Cardiac muscle cell (in vitro differentiated cells and primary cell): ENCODE measurements around the gene TMEM121B. TPM values are rescaled to one million over a fixed set of nuclear protein-coding genes. Genes with fewer than 3 reads are reported as not detected.

Experiments used
- DNase-seq, 2 donors: peaks; one replicate each; pipeline versions ENCODE4 v3.0.0 to v3.0.0-alpha.2; 2010 to 2017; ENCODE audit warnings: low read depth in 1 of 2, low spot score in 1 of 2
- H3K27ac ChIP-seq: fragments of 200-600 bp; sonication (generic); 2 replicates; pipeline ENCODE4 v1.5.1; 2016
- H3K27me3 ChIP-seq: fragments of 200-600 bp; sonication (generic); 2 replicates; pipeline ENCODE4 v1.6.0; 2016; ENCODE audit warnings: control low read depth
- H3K36me3 ChIP-seq: fragments of 200-600 bp; sonication (generic); 2 replicates; pipeline ENCODE4 v1.5.1; 2016; ENCODE audit warnings: control low read depth
- H3K4me1 ChIP-seq: fragments of 200-600 bp; sonication (generic); 2 replicates; pipeline ENCODE4 v1.8.1; 2017; ENCODE audit warnings: low read depth, mild to moderate bottlenecking, mixed run types
- H3K4me3 ChIP-seq: fragments of 200-600 bp; sonication (generic); 2 replicates; pipeline ENCODE4 v1.5.1; 2016; ENCODE audit warnings: mild to moderate bottlenecking
- H3K9me3 ChIP-seq: fragments of 200-600 bp; sonication (generic); 2 replicates; pipeline ENCODE4 v1.5.1; 2017; ENCODE audit warnings: low read depth, mild to moderate bottlenecking, control low read depth
- polyA plus RNA-seq: library from polyadenylated mRNA; unstranded; fragments of >200 nt; fragmentation: Nextera tagmentation; extraction: Ambion mirVana; gene quantifications from 2 replicates; pipeline ENCODE4 v1.2.1, GENCODE V29; 2016
- total RNA-seq: library from RNA; depleted of rRNA; stranded (reverse); fragments of >200 nt; gene quantifications from 2 replicates; pipeline ENCODE4 v1.2.3, GENCODE V29; 2016
- TF ChIP-seq, protein P1 (sequence below): IDR thresholded peaks from 2 replicates; pipeline ENCODE4 v1.5.1; 2012; ENCODE audit warnings: low read depth, mild to moderate bottlenecking, low read length

Gene TMEM121B
- total and polyA plus RNA-seq, 2 experiments from 2014 or later, result 4.5 to 10.2 TPM

GRCh38 chr22:17083811-17084441 lies 37.2 kb downstream of the TMEM121B start:
- DNase-seq, result no peak
- H3K4me1 ChIP-seq, result no peaks in the 10 kb centered on the region
- H3K27ac ChIP-seq, result no peak overlapping the region
- H3K9me3 ChIP-seq, result no peaks in the 10 kb centered on the region
- TF ChIP-seq, protein P1, sequence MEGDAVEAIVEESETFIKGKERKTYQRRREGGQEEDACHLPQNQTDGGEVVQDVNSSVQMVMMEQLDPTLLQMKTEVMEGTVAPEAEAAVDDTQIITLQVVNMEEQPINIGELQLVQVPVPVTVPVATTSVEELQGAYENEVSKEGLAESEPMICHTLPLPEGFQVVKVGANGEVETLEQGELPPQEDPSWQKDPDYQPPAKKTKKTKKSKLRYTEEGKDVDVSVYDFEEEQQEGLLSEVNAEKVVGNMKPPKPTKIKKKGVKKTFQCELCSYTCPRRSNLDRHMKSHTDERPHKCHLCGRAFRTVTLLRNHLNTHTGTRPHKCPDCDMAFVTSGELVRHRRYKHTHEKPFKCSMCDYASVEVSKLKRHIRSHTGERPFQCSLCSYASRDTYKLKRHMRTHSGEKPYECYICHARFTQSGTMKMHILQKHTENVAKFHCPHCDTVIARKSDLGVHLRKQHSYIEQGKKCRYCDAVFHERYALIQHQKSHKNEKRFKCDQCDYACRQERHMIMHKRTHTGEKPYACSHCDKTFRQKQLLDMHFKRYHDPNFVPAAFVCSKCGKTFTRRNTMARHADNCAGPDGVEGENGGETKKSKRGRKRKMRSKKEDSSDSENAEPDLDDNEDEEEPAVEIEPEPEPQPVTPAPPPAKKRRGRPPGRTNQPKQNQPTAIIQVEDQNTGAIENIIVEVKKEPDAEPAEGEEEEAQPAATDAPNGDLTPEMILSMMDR, result no peak
- peak overlapping the region; percentile 70 for H3K4me3 ChIP-seq
- H3K36me3 ChIP-seq, result no peaks in the 10 kb centered on the region
- peaks cover 32% of the 10 kb centered on the region for H3K27me3 ChIP-seq

GRCh38 chr22:17083255-17083654 lies 37.9 kb downstream of the TMEM121B start:
- H3K27ac ChIP-seq, result no peak overlapping the region
- no peak for DNase-seq
- H3K9me3 ChIP-seq, result no peaks in the 10 kb centered on the region
- no peaks in the 10 kb centered on the region for H3K36me3 ChIP-seq
- TF ChIP-seq, protein P1, result no peak
- no peak overlapping the region for H3K4me3 ChIP-seq
- peaks cover 32% of the 10 kb centered on the region for H3K27me3 ChIP-seq
- H3K4me1 ChIP-seq, result no peaks in the 10 kb centered on the region

- no peaks in the 10 kb centered on the region for H3K4me1 ChIP-seq
These were observed 41.6 kb downstream of the TMEM121B start for GRCh38 chr22:17079572-17079971.

DNA sequence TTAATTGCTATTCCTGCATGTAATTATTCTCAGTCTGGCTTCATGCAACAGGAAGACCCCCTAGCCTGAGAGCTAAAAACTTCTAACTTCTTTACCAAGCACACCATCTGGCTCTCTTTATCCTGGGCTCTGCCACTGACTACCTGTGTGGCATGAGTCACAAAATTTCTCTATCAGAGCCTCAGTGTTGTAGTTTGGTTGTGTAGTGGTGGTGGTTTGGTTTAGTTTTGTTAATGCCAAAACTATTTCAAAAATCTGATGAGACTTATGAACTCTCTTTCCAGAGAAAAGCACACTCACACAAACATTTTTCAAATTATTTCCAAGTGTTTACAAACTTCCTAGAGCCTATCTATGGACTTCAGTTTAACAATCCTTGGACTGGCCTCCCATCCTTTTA lies 43.9 kb downstream of the TMEM121B start:
- peak in 1 of 2 donors; percentile 35 for DNase-seq
- Histone ChIP-seq H3K27me3 (no peaks in the 10 kb centered on the region), H3K27ac (no peak overlapping the region), H3K36me3 (no peaks in the 10 kb centered on the region), H3K9me3 (no peaks in the 10 kb centered on the region), H3K4me1 (no peaks in the 10 kb centered on the region), H3K4me3 (no peak overlapping the region)
- TF ChIP-seq, protein P1, result no peak

More at GRCh38 chr22:17079572-17079971, 41.6 kb downstream of the TMEM121B start:
- Histone ChIP-seq H3K27ac (no peak overlapping the region), H3K27me3 (no peaks in the 10 kb centered on the region), H3K36me3 (no peaks in the 10 kb centered on the region), H3K9me3 (no peaks in the 10 kb centered on the region), H3K4me3 (no peak overlapping the region)
- DNase-seq, result no peak
- TF ChIP-seq, protein P1, result no peak

- no peaks in the 10 kb centered on the region for H3K27me3 ChIP-seq
- no peak overlapping the region for H3K4me3 ChIP-seq
- TF ChIP-seq, protein P1, result no peak
- no peaks in the 10 kb centered on the region for H3K9me3 ChIP-seq
- no peaks in the 10 kb centered on the region for H3K4me1 ChIP-seq
- no peak overlapping the region for H3K27ac ChIP-seq
- H3K36me3 ChIP-seq, result no peaks in the 10 kb centered on the region
- no peak for DNase-seq
These were observed 46.5 kb downstream of the TMEM121B start for GRCh38 chr22:17074648-17075002.

- no peaks in the 10 kb centered on the region for H3K4me1 ChIP-seq
- no peak for DNase-seq
- no peaks in the 10 kb centered on the region for H3K9me3 ChIP-seq
- H3K36me3 ChIP-seq, result no peaks in the 10 kb centered on the region
- no peak overlapping the region for H3K4me3 ChIP-seq
- no peak overlapping the region for H3K27ac ChIP-seq
- TF ChIP-seq, protein P1, result no peak
- no peaks in the 10 kb centered on the region for H3K27me3 ChIP-seq
These were observed 48.3 kb downstream of the TMEM121B start for GRCh38 chr22:17072877-17073276.
